PC-9 (cell line): ENCODE measurements around the gene PITPNC1.

ENCODE experiments used
- EZH2 ChIP-seq: fragments of 200-600 bp; sonication (generic); IDR thresholded peaks from 2 replicates; pipeline ENCODE4 v1.8.0; 2017; ENCODE audit warnings: antibody characterized with exemption, low read depth
- TF ChIP-seq, protein P1 (sequence below): fragments of 200-600 bp; sonication (generic); conservative IDR thresholded peaks from 2 replicates; pipeline ENCODE4 v1.6.1; 2017; ENCODE audit warnings: mixed run types, antibody characterized with exemption, mild to moderate bottlenecking, moderate library complexity

DNA sequence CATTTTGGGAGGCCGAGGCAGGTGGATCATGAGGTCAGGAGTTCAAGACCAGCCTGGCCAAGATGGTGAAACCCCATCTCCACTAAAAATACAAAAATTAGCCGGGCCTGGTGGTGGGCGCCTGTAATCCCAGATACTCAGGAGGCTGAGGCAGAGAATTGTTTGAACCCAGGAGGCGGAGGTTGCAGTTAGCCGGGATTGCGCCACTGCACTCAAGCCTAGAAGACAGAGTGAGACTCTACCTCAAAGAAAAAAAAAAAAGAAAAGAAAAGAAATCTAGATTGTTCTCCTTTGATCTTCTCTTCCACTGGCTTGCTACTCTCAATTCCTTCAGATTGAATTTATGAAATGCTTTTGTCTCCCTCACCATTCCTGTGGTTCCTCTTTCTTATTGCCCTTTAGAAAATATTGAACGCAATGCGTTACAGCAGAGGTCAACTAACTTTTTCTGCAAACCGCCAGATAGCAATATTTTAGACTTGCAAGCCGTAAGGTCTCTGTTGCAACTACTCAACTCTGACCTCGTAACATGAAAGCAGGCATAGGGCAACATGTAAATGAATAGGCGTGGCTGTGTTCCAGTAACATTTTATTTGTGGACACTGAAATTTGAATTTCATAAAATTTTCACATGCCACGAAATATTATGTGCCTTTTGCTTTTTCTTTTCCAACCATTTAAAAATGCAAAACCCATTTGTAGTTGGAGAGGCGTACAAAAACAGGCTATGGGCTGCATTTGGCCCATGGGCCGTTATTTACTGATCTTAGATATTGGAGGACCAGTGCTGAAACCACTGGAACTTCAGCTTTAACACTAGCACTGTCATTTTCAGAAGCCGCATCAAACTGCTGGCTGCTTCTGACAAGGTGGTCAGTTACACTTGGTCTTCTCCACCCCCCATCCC is 24.8 kb downstream of the PITPNC1 start:
- TF ChIP-seq, protein P1, sequence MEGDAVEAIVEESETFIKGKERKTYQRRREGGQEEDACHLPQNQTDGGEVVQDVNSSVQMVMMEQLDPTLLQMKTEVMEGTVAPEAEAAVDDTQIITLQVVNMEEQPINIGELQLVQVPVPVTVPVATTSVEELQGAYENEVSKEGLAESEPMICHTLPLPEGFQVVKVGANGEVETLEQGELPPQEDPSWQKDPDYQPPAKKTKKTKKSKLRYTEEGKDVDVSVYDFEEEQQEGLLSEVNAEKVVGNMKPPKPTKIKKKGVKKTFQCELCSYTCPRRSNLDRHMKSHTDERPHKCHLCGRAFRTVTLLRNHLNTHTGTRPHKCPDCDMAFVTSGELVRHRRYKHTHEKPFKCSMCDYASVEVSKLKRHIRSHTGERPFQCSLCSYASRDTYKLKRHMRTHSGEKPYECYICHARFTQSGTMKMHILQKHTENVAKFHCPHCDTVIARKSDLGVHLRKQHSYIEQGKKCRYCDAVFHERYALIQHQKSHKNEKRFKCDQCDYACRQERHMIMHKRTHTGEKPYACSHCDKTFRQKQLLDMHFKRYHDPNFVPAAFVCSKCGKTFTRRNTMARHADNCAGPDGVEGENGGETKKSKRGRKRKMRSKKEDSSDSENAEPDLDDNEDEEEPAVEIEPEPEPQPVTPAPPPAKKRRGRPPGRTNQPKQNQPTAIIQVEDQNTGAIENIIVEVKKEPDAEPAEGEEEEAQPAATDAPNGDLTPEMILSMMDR, result no peak
- no peak for TF ChIP-seq EZH2
